GM20000 (cell line): ENCODE results near the gene ING4.

ENCODE experiments used
- DNase-seq: peaks from one replicate; pipeline ENCODE4 v3.0.0; 2012; ENCODE audit warnings: low spot score
- TF ChIP-seq, protein P1 (sequence below): IDR thresholded peaks from 2 replicates; pipeline ENCODE4 v1.5.1; 2012; ENCODE audit warnings: mild to moderate bottlenecking, control low read depth; ENCODE audit errors: extremely low read depth, missing control alignments

The ING4 gene

DNA sequence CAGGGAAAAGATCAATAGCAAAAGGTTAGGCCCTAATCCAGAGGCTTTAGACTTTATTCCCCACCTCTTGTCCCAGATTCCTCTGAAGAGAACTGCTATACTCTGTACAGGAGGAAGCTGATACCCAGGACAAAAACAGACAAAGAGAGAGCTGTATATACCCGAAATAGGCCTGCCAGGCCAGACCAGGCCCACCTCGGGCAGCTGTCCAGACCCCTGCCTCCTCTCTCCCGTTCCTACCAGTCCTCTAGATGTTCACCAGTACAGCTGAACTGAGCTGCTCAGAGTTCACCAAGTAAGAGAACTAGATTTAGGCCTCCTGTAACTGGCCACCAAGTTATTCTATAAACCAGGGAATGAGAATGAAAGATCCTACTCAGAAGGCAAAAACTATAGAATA lies 60.4 kb downstream of the ING4 start:
- TF ChIP-seq, protein P1, sequence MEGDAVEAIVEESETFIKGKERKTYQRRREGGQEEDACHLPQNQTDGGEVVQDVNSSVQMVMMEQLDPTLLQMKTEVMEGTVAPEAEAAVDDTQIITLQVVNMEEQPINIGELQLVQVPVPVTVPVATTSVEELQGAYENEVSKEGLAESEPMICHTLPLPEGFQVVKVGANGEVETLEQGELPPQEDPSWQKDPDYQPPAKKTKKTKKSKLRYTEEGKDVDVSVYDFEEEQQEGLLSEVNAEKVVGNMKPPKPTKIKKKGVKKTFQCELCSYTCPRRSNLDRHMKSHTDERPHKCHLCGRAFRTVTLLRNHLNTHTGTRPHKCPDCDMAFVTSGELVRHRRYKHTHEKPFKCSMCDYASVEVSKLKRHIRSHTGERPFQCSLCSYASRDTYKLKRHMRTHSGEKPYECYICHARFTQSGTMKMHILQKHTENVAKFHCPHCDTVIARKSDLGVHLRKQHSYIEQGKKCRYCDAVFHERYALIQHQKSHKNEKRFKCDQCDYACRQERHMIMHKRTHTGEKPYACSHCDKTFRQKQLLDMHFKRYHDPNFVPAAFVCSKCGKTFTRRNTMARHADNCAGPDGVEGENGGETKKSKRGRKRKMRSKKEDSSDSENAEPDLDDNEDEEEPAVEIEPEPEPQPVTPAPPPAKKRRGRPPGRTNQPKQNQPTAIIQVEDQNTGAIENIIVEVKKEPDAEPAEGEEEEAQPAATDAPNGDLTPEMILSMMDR = no peak

More for the DNA sequence above, 60.4 kb downstream of the ING4 start:
- no peak for DNase-seq
